C4-2B (cell line): Measurements from ENCODE around the gene PHYKPL.

Experiments
- ZFX ChIP-seq: fragments of 450-650 bp; IDR thresholded peaks from 2 replicates; pipeline ENCODE4 v1.6.1; 2017
- TF ChIP-seq, protein P1 (sequence below): fragments of 450-650 bp; conservative IDR thresholded peaks from 2 replicates; pipeline ENCODE4 v1.5.1; 2017; ENCODE audit warnings: mild to moderate bottlenecking

DNA sequence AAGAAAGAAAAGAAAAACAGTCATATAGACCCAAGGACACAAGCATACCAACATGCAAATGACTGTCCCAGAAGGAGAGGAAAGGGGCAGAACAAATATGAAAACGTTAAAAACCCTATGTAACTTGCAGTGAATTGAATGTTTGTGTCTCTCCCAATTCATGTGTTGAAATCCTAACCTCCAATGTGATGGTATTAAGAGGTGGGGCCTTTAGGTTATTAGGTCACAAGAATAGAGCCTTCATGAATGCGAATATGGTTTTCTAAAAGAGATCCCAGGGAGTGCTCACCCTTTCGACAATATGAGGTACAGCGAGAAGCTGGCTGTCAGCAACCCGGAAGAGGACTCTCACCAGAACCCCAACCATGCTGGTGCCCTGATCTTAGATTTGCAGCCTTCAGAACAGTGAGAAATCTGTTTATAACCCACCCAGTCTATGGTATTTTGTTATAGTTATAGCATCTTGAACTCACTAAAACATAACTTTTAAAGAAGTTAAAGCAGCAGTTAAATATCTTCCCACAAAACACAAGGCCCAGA lies 14.3 kb downstream of the PHYKPL start:
- TF ChIP-seq, protein P1, sequence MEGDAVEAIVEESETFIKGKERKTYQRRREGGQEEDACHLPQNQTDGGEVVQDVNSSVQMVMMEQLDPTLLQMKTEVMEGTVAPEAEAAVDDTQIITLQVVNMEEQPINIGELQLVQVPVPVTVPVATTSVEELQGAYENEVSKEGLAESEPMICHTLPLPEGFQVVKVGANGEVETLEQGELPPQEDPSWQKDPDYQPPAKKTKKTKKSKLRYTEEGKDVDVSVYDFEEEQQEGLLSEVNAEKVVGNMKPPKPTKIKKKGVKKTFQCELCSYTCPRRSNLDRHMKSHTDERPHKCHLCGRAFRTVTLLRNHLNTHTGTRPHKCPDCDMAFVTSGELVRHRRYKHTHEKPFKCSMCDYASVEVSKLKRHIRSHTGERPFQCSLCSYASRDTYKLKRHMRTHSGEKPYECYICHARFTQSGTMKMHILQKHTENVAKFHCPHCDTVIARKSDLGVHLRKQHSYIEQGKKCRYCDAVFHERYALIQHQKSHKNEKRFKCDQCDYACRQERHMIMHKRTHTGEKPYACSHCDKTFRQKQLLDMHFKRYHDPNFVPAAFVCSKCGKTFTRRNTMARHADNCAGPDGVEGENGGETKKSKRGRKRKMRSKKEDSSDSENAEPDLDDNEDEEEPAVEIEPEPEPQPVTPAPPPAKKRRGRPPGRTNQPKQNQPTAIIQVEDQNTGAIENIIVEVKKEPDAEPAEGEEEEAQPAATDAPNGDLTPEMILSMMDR, result no peak
- no peak for TF ChIP-seq ZFX
